Measurements from ENCODE around the gene TXN2.

GRCh38 chr22:36452250-36452977 is 29.0 kb downstream of the TXN2 start:
- TF ChIP-seq CTCF (conservative IDR thresholded peaks at IDR 0.05) (no peak; the same call in 1 of the 2 replicates), EZH2 (IDR thresholded peaks at IDR 0.05; ENCODE audit: low read depth) (no peak)
